ENCODE results near the gene SLC47A1. TPM values are rescaled to one million over a fixed set of nuclear protein-coding genes. Genes with fewer than 3 reads are reported as not detected.

Gene SLC47A1
- total RNA-seq, 1 experiment from 2014 or later: not detected

DNA sequence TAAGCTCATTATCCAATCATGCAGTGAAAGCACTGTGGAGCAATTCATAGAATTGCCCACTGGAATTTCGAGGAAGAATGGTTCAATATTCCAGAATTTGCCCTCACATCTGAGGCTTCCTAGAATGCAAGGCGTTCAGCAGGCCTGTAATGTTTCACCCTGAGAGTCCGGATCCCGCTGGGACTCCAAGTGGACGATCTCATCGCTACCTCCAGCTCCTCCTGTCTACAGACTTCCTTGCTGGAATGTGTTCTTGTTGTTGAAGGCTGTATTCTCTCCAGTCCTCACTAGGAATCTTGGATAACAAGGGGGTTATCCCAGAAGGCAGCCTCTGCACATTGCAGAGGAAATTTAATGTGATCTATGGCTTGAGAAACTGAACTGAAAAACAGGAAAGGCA, 7.8 kb downstream of the SLC47A1 start:
- H3K9ac ChIP-seq (ENCODE audit: low read length): no peak overlapping the region
- H3K79me2 ChIP-seq (ENCODE audit: low read length): no peaks in the 10 kb centered on the region
- no peak overlapping the region for H3K27ac ChIP-seq (ENCODE audit: low read length)
- no peaks in the 10 kb centered on the region for H3K9me2 ChIP-seq (replicated peaks; ENCODE audit: insufficient read depth, low read length)
- DNase-seq: no peak
- peaks cover 20% of the 10 kb centered on the region for H3K4me1 ChIP-seq (ENCODE audit: low read length)
- no peaks in the 10 kb centered on the region for H3K9me3 ChIP-seq (ENCODE audit: low read length)
- no peak overlapping the region for H2AFZ ChIP-seq (ENCODE audit: low read length)
- no peak overlapping the region for H3K4me2 ChIP-seq (ENCODE audit: low read depth, low read length, poor library complexity, severe bottlenecking)
- H4K20me1 ChIP-seq (ENCODE audit: insufficient read depth, low read depth, low read length): peaks cover 2% of the 10 kb centered on the region; the same call in 1 of the 2 replicates
- H3K27me3 ChIP-seq (ENCODE audit: low read length): no peaks in the 10 kb centered on the region
- H3K4me3 ChIP-seq (ENCODE audit: low read length): no peak overlapping the region
- H3K36me3 ChIP-seq (ENCODE audit: insufficient read depth, low read length): no peaks in the 10 kb centered on the region

DNA sequence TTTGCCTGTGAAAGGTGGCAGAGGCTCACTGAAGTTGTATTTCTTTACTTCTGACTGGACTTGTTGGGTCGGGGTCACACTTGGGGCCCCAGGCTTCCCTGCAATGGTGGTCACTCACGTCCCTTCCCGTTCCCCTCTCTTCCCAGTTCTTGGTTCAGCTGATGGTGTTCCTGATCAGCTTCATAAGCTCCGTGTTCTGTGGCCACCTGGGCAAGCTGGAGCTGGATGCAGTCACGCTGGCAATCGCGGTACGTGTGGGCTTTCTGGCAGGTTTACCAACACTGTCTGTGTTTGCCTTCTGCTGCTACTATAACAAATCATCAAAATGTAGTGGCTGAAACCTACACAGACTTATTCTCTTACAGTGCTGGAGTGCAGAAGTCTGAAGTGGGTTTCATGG, 8.6 kb downstream of the SLC47A1 start:
- no peak for DNase-seq
- peaks cover 2% of the 10 kb centered on the region; the same call in 1 of the 2 replicates for H4K20me1 ChIP-seq (ENCODE audit: insufficient read depth, low read depth, low read length)
- no peak overlapping the region for H2AFZ ChIP-seq (ENCODE audit: low read length)
- no peaks in the 10 kb centered on the region for H3K9me2 ChIP-seq (replicated peaks; ENCODE audit: insufficient read depth, low read length)
- H3K4me2 ChIP-seq (ENCODE audit: low read depth, low read length, poor library complexity, severe bottlenecking): no peak overlapping the region
- H3K36me3 ChIP-seq (ENCODE audit: insufficient read depth, low read length): no peaks in the 10 kb centered on the region
- peaks cover 20% of the 10 kb centered on the region for H3K4me1 ChIP-seq (ENCODE audit: low read length)
- no peaks in the 10 kb centered on the region for H3K9me3 ChIP-seq (ENCODE audit: low read length)
- no peaks in the 10 kb centered on the region for H3K79me2 ChIP-seq (ENCODE audit: low read length)
- no peak overlapping the region for H3K27ac ChIP-seq (ENCODE audit: low read length)
- no peak overlapping the region for H3K4me3 ChIP-seq (ENCODE audit: low read length)
- H3K27me3 ChIP-seq (ENCODE audit: low read length): no peaks in the 10 kb centered on the region
- no peak overlapping the region for H3K9ac ChIP-seq (ENCODE audit: low read length)

GRCh38 chr17:19544366-19544765, 10.7 kb downstream of the SLC47A1 start:
- Histone ChIP-seq H3K79me2 (ENCODE audit: low read length) (no peaks in the 10 kb centered on the region), H2AFZ (ENCODE audit: low read length) (no peak overlapping the region), H3K27me3 (ENCODE audit: low read length) (no peaks in the 10 kb centered on the region), H3K27ac (ENCODE audit: low read length) (no peak overlapping the region), H4K20me1 (ENCODE audit: insufficient read depth, low read depth, low read length) (0 out of 2 replicates have a peak, but pooled peaks cover 2% of the 10 kb centered on the region), H3K36me3 (ENCODE audit: insufficient read depth, low read length) (no peaks in the 10 kb centered on the region), H3K9ac (ENCODE audit: low read length) (no peak overlapping the region), H3K4me1 (ENCODE audit: low read length) (no peaks in the 10 kb centered on the region), H3K4me3 (ENCODE audit: low read length) (no peak overlapping the region), H3K9me2 (replicated peaks; ENCODE audit: insufficient read depth, low read length) (no peaks in the 10 kb centered on the region), H3K9me3 (ENCODE audit: low read length) (no peaks in the 10 kb centered on the region), H3K4me2 (ENCODE audit: low read depth, low read length, poor library complexity, severe bottlenecking) (no peak overlapping the region)
- no peak for DNase-seq

DNA sequence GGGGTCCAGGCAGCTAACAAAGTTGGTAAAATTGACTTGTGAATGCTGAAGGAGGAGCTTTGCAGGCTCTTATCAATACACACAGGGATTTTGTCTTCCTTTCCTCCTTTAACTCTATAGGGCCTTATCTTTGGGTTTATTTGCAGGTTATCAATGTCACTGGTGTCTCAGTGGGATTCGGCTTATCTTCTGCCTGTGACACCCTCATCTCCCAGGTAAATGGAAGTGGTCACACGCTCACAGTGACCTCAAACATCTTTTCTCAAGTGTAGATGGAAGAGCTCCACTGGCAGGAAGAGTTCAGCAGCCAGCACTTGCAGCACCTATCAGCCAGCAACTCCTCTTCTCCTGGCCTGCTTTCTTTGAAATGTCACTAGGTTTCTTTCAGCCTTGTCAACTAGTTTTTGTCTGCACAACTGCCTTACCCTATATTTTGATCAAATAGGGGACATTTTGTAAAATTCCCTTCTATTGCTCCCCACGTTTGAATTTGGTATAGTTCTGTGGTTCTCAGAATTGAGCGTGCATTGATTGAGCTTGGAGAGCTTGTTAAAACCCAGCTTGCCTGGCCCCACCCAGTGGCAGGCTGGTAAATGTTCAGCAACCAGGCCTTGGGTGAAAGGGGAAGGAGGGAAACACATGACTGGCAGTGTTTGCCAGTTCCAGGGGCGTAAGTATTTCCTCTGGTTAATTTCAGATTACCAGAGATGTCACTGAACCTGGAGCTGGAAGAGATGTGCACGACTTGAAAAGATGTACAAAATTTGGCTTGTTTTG, 12.8 kb downstream of the SLC47A1 start:
- H3K4me2 ChIP-seq (ENCODE audit: low read depth, low read length, poor library complexity, severe bottlenecking): no peak overlapping the region
- H3K36me3 ChIP-seq (ENCODE audit: insufficient read depth, low read length): no peaks in the 10 kb centered on the region
- H3K4me3 ChIP-seq (ENCODE audit: low read length): no peak overlapping the region
- H3K9ac ChIP-seq (ENCODE audit: low read length): no peak overlapping the region
- no peaks in the 10 kb centered on the region for H3K4me1 ChIP-seq (ENCODE audit: low read length)
- no peak overlapping the region for H3K27ac ChIP-seq (ENCODE audit: low read length)
- DNase-seq: peak; percentile 70
- no peaks in the 10 kb centered on the region for H3K9me2 ChIP-seq (replicated peaks; ENCODE audit: insufficient read depth, low read length)
- H3K27me3 ChIP-seq (ENCODE audit: low read length): no peaks in the 10 kb centered on the region
- H2AFZ ChIP-seq (ENCODE audit: low read length): no peak overlapping the region
- no peaks in the 10 kb centered on the region for H3K9me3 ChIP-seq (ENCODE audit: low read length)
- no peaks in the 10 kb centered on the region for H4K20me1 ChIP-seq (ENCODE audit: insufficient read depth, low read depth, low read length)
- no peaks in the 10 kb centered on the region for H3K79me2 ChIP-seq (ENCODE audit: low read length)

- Histone ChIP-seq H3K36me3 (ENCODE audit: insufficient read depth, low read length) (no peaks in the 10 kb centered on the region), H3K9me2 (replicated peaks; ENCODE audit: insufficient read depth, low read length) (no peaks in the 10 kb centered on the region), H3K27me3 (ENCODE audit: low read length) (no peaks in the 10 kb centered on the region), H4K20me1 (ENCODE audit: insufficient read depth, low read depth, low read length) (no peaks in the 10 kb centered on the region), H3K4me3 (ENCODE audit: low read length) (no peak overlapping the region), H3K4me2 (ENCODE audit: low read depth, low read length, poor library complexity, severe bottlenecking) (no peak overlapping the region), H3K79me2 (ENCODE audit: low read length) (no peaks in the 10 kb centered on the region), H3K9ac (ENCODE audit: low read length) (no peak overlapping the region), H3K4me1 (ENCODE audit: low read length) (no peaks in the 10 kb centered on the region), H3K9me3 (ENCODE audit: low read length) (no peaks in the 10 kb centered on the region), H3K27ac (ENCODE audit: low read length) (no peak overlapping the region), H2AFZ (ENCODE audit: low read length) (no peak overlapping the region)
- DNase-seq: no peak
Measured at GRCh38 chr17:19549746-19550623, 16.3 kb downstream of the SLC47A1 start.

GRCh38 chr17:19551165-19551564, 17.5 kb downstream of the SLC47A1 start:
- no peaks in the 10 kb centered on the region for H3K4me1 ChIP-seq (ENCODE audit: low read length)
- no peak overlapping the region for H3K9ac ChIP-seq (ENCODE audit: low read length)
- H3K9me3 ChIP-seq (ENCODE audit: low read length): no peaks in the 10 kb centered on the region
- no peak for DNase-seq
- no peak overlapping the region for H3K4me3 ChIP-seq (ENCODE audit: low read length)
- H3K4me2 ChIP-seq (ENCODE audit: low read depth, low read length, poor library complexity, severe bottlenecking): no peak overlapping the region
- H3K79me2 ChIP-seq (ENCODE audit: low read length): no peaks in the 10 kb centered on the region
- H3K9me2 ChIP-seq (replicated peaks; ENCODE audit: insufficient read depth, low read length): no peaks in the 10 kb centered on the region
- H3K36me3 ChIP-seq (ENCODE audit: insufficient read depth, low read length): no peaks in the 10 kb centered on the region
- H2AFZ ChIP-seq (ENCODE audit: low read length): no peak overlapping the region
- H3K27ac ChIP-seq (ENCODE audit: low read length): no peak overlapping the region
- H4K20me1 ChIP-seq (ENCODE audit: insufficient read depth, low read depth, low read length): no peaks in the 10 kb centered on the region
- no peaks in the 10 kb centered on the region for H3K27me3 ChIP-seq (ENCODE audit: low read length)

- H3K79me2 ChIP-seq (ENCODE audit: low read length): no peaks in the 10 kb centered on the region
Measured at GRCh38 chr17:19551591-19552148, 18.0 kb downstream of the SLC47A1 start.

GRCh38 chr17:19553036-19553435, 19.4 kb downstream of the SLC47A1 start:
- no peaks in the 10 kb centered on the region for H3K36me3 ChIP-seq (ENCODE audit: insufficient read depth, low read length)
- H4K20me1 ChIP-seq (ENCODE audit: insufficient read depth, low read depth, low read length): no peaks in the 10 kb centered on the region
- no peak for DNase-seq
- no peak overlapping the region for H3K27ac ChIP-seq (ENCODE audit: low read length)
- H3K79me2 ChIP-seq (ENCODE audit: low read length): no peaks in the 10 kb centered on the region
- H2AFZ ChIP-seq (ENCODE audit: low read length): no peak overlapping the region
- H3K9ac ChIP-seq (ENCODE audit: low read length): no peak overlapping the region
- H3K9me3 ChIP-seq (ENCODE audit: low read length): no peaks in the 10 kb centered on the region
- no peak overlapping the region for H3K4me3 ChIP-seq (ENCODE audit: low read length)
- no peak overlapping the region for H3K4me2 ChIP-seq (ENCODE audit: low read depth, low read length, poor library complexity, severe bottlenecking)
- H3K9me2 ChIP-seq (replicated peaks; ENCODE audit: insufficient read depth, low read length): no peaks in the 10 kb centered on the region
- no peaks in the 10 kb centered on the region for H3K4me1 ChIP-seq (ENCODE audit: low read length)
- no peaks in the 10 kb centered on the region for H3K27me3 ChIP-seq (ENCODE audit: low read length)

More at GRCh38 chr17:19551591-19552148, 18.0 kb downstream of the SLC47A1 start:
- DNase-seq: no peak
- H3K36me3 ChIP-seq (ENCODE audit: insufficient read depth, low read length): no peaks in the 10 kb centered on the region
- no peaks in the 10 kb centered on the region for H4K20me1 ChIP-seq (ENCODE audit: insufficient read depth, low read depth, low read length)
- no peak overlapping the region for H3K4me3 ChIP-seq (ENCODE audit: low read length)
- H3K9me2 ChIP-seq (replicated peaks; ENCODE audit: insufficient read depth, low read length): no peaks in the 10 kb centered on the region
- no peaks in the 10 kb centered on the region for H3K27me3 ChIP-seq (ENCODE audit: low read length)
- H3K27ac ChIP-seq (ENCODE audit: low read length): no peak overlapping the region
- no peak overlapping the region for H3K9ac ChIP-seq (ENCODE audit: low read length)
- H3K9me3 ChIP-seq (ENCODE audit: low read length): no peaks in the 10 kb centered on the region
- H3K4me1 ChIP-seq (ENCODE audit: low read length): no peaks in the 10 kb centered on the region
- no peak overlapping the region for H3K4me2 ChIP-seq (ENCODE audit: low read depth, low read length, poor library complexity, severe bottlenecking)
- H2AFZ ChIP-seq (ENCODE audit: low read length): no peak overlapping the region

All from Karpas-422 (cell line).